Measurements from ENCODE around the gene AOPEP. TPM values are rescaled to one million over a fixed set of nuclear protein-coding genes. Genes with fewer than 3 reads are reported as not detected.

The AOPEP gene
- total RNA-seq, 5 donors from 2014 or later (not counting 1 experiment from before 2014, with no cell fraction given), result 10.4 to 14.8 (median 11.3) TPM

GRCh38 chr9:95093586-95093985 is 367.1 kb downstream of the AOPEP start:
- Histone ChIP-seq H3K27me3 (replicated peaks in 1 of 2; ENCODE audit: control insufficient read depth in 2 of 2, extremely low read depth in 1 of 2, insufficient read depth in 2 of 2, low read length in 1 of 2) (no peaks in the 10 kb centered on the region), H3K27ac (ENCODE audit: low read length) (no peak overlapping the region), H3K9me3 (no peaks in the 10 kb centered on the region), H3K4me1 (ENCODE audit: control insufficient read depth in 1 of 2, extremely low read depth in 1 of 2, insufficient read depth in 2 of 2, low read length in 2 of 2) (peaks cover 4 to 8% of the 10 kb centered on the region in 2 experiments), H3K36me3 (ENCODE audit: control insufficient read depth in 2 of 2, extremely low read depth in 1 of 2, insufficient read depth in 1 of 2, low read length in 1 of 2) (no peaks in the 10 kb centered on the region), H3K4me3 (ENCODE audit: control insufficient read depth in 1 of 2, extremely low read depth in 1 of 2, low read length in 1 of 2) (no peak overlapping the region)
- CTCF ChIA-PET, result no interaction called here
- Mint-ChIP-seq H3K4me3 (no peak overlapping the region), H3K36me3 (no peaks in the 10 kb centered on the region), H3K27me3 (no peaks in the 10 kb centered on the region), H3K4me1 (peaks cover 13 to 33% (median 16%) of the 10 kb centered on the region in 3 donors), H3K27ac (no peak overlapping the region), H3K9me3 (no peaks in the 10 kb centered on the region)
- POLR2A ChIA-PET, result interaction anchor here in 1 of 2 donors (0.6 kb wide), 1 partner anchor 18 kb away, joined by 3 read pairs; no protein-coding TSS in a partner anchor
- 93% methylated on average over 13 of the region's 16 CpGs for WGBS (ENCODE audit: insufficient coverage)
- ATAC-seq (replicated peaks in 1 of 4) (no peak), DNase-seq (no peak)

GRCh38 chr9:95094002-95094401 is 367.5 kb downstream of the AOPEP start:
- 87% methylated on average over 5 of the region's 10 CpGs for WGBS (ENCODE audit: insufficient coverage)
- Histone ChIP-seq H3K9me3 (no peaks in the 10 kb centered on the region), H3K27me3 (replicated peaks in 1 of 2; ENCODE audit: control insufficient read depth in 2 of 2, extremely low read depth in 1 of 2, insufficient read depth in 2 of 2, low read length in 1 of 2) (no peaks in the 10 kb centered on the region), H3K4me1 (ENCODE audit: control insufficient read depth in 1 of 2, extremely low read depth in 1 of 2, insufficient read depth in 2 of 2, low read length in 2 of 2) (peaks cover 4 to 8% of the 10 kb centered on the region in 2 experiments), H3K36me3 (ENCODE audit: control insufficient read depth in 2 of 2, extremely low read depth in 1 of 2, insufficient read depth in 1 of 2, low read length in 1 of 2) (no peaks in the 10 kb centered on the region), H3K4me3 (ENCODE audit: control insufficient read depth in 1 of 2, extremely low read depth in 1 of 2, low read length in 1 of 2) (no peak overlapping the region), H3K27ac (ENCODE audit: low read length) (no peak overlapping the region)
- no peaks in the 10 kb centered on the region for H3K27me3 Mint-ChIP-seq
- CTCF ChIA-PET, result no interaction called here
- ATAC-seq (replicated peaks in 1 of 4) (no peak), DNase-seq (no peak)
- no peak overlapping the region for H3K4me3 Mint-ChIP-seq
- no peak overlapping the region for H3K27ac Mint-ChIP-seq
- peaks cover 13 to 33% (median 16%) of the 10 kb centered on the region in 3 donors for H3K4me1 Mint-ChIP-seq
- no peaks in the 10 kb centered on the region for H3K9me3 Mint-ChIP-seq
- POLR2A ChIA-PET, result interaction anchor here in 1 of 2 donors (0.6 kb wide), 1 partner anchor 19 kb away, joined by 3 read pairs; no protein-coding TSS in a partner anchor
- no peaks in the 10 kb centered on the region for H3K36me3 Mint-ChIP-seq

GRCh38 chr9:95095641-95096355 is 369.3 kb downstream of the AOPEP start:
- CTCF ChIA-PET, result no interaction called here
- Mint-ChIP-seq H3K27ac (no peak overlapping the region), H3K36me3 (no peaks in the 10 kb centered on the region), H3K4me3 (no peak overlapping the region), H3K27me3 (no peaks in the 10 kb centered on the region), H3K9me3 (no peaks in the 10 kb centered on the region), H3K4me1 (peaks cover 13 to 33% (median 16%) of the 10 kb centered on the region in 3 donors)
- DNase-seq (no peak), ATAC-seq (replicated peaks in 1 of 4) (no peak)
- Histone ChIP-seq H3K27ac (ENCODE audit: low read length) (no peak overlapping the region), H3K36me3 (ENCODE audit: control insufficient read depth in 2 of 2, extremely low read depth in 1 of 2, insufficient read depth in 1 of 2, low read length in 1 of 2) (peaks cover 0 to under 1% of the 10 kb centered on the region in 2 donors), H3K27me3 (replicated peaks in 1 of 2; ENCODE audit: control insufficient read depth in 2 of 2, extremely low read depth in 1 of 2, insufficient read depth in 2 of 2, low read length in 1 of 2) (no peaks in the 10 kb centered on the region), H3K4me1 (ENCODE audit: control insufficient read depth in 1 of 2, extremely low read depth in 1 of 2, insufficient read depth in 2 of 2, low read length in 2 of 2) (peaks cover 4 to 8% of the 10 kb centered on the region in 2 experiments), H3K4me3 (ENCODE audit: control insufficient read depth in 1 of 2, extremely low read depth in 1 of 2, low read length in 1 of 2) (no peak overlapping the region), H3K9me3 (no peaks in the 10 kb centered on the region)
- 93% methylated on average over 9 of the region's 22 CpGs for WGBS (ENCODE audit: insufficient coverage)
- POLR2A ChIA-PET, result interaction anchor here in 1 of 2 donors (0.5 kb wide), 1 partner anchor 255 kb away, joined by 4 read pairs; no protein-coding TSS in a partner anchor

- POLR2A ChIA-PET, result no interaction called here
- Histone ChIP-seq H3K36me3 (ENCODE audit: control insufficient read depth in 2 of 2, extremely low read depth in 1 of 2, insufficient read depth in 1 of 2, low read length in 1 of 2) (peaks cover 0 to 2% of the 10 kb centered on the region in 2 donors), H3K4me3 (ENCODE audit: control insufficient read depth in 1 of 2, extremely low read depth in 1 of 2, low read length in 1 of 2) (no peak overlapping the region), H3K27me3 (replicated peaks in 1 of 2; ENCODE audit: control insufficient read depth in 2 of 2, extremely low read depth in 1 of 2, insufficient read depth in 2 of 2, low read length in 1 of 2) (no peaks in the 10 kb centered on the region), H3K4me1 (ENCODE audit: control insufficient read depth in 1 of 2, extremely low read depth in 1 of 2, insufficient read depth in 2 of 2, low read length in 2 of 2) (peaks cover 4 to 8% of the 10 kb centered on the region in 2 experiments), H3K27ac (ENCODE audit: low read length) (no peak overlapping the region), H3K9me3 (no peaks in the 10 kb centered on the region)
- no peaks in the 10 kb centered on the region for H3K36me3 Mint-ChIP-seq
- no peak overlapping the region for H3K4me3 Mint-ChIP-seq
- H3K4me1 Mint-ChIP-seq, result peaks cover 13 to 30% (median 16%) of the 10 kb centered on the region in 3 donors
- WGBS (ENCODE audit: insufficient coverage), result 95% methylated on average over 8 of the region's 12 CpGs
- CTCF ChIA-PET, result no interaction called here
- H3K9me3 Mint-ChIP-seq, result no peaks in the 10 kb centered on the region
- no peak overlapping the region for H3K27ac Mint-ChIP-seq
- no peaks in the 10 kb centered on the region for H3K27me3 Mint-ChIP-seq
- DNase-seq (no peak), ATAC-seq (replicated peaks in 1 of 4) (no peak)
Measured at GRCh38 chr9:95096381-95096780, 369.9 kb downstream of the AOPEP start.

GRCh38 chr9:95096807-95097206 is 370.3 kb downstream of the AOPEP start:
- Mint-ChIP-seq H3K9me3 (no peaks in the 10 kb centered on the region), H3K27me3 (no peaks in the 10 kb centered on the region), H3K27ac (no peak overlapping the region), H3K4me3 (no peak overlapping the region), H3K4me1 (peaks cover 10 to 26% (median 11%) of the 10 kb centered on the region in 3 donors), H3K36me3 (no peaks in the 10 kb centered on the region)
- DNase-seq (no peak), ATAC-seq (replicated peaks in 1 of 4) (no peak)
- Histone ChIP-seq H3K27ac (ENCODE audit: low read length) (no peak overlapping the region), H3K4me3 (ENCODE audit: control insufficient read depth in 1 of 2, extremely low read depth in 1 of 2, low read length in 1 of 2) (no peak overlapping the region), H3K36me3 (ENCODE audit: control insufficient read depth in 2 of 2, extremely low read depth in 1 of 2, insufficient read depth in 1 of 2, low read length in 1 of 2) (peaks cover 0 to 2% of the 10 kb centered on the region in 2 donors), H3K27me3 (replicated peaks in 1 of 2; ENCODE audit: control insufficient read depth in 2 of 2, extremely low read depth in 1 of 2, insufficient read depth in 2 of 2, low read length in 1 of 2) (no peaks in the 10 kb centered on the region), H3K4me1 (ENCODE audit: control insufficient read depth in 1 of 2, extremely low read depth in 1 of 2, insufficient read depth in 2 of 2, low read length in 2 of 2) (peaks cover 4 to 8% of the 10 kb centered on the region in 2 experiments), H3K9me3 (no peaks in the 10 kb centered on the region)
- WGBS (ENCODE audit: insufficient coverage), result 94% methylated on average over 4 of the region's 6 CpGs
- ChIA-PET CTCF (no interaction called here), POLR2A (no interaction called here)

GRCh38 chr9:95097279-95097678 is 370.8 kb downstream of the AOPEP start:
- no peaks in the 10 kb centered on the region for H3K9me3 ChIP-seq
- no peak overlapping the region for H3K4me3 Mint-ChIP-seq
- DNase-seq (no peak), ATAC-seq (replicated peaks in 1 of 4) (no peak)
- no peak overlapping the region for H3K4me3 ChIP-seq (ENCODE audit: control insufficient read depth in 1 of 2, extremely low read depth in 1 of 2, low read length in 1 of 2)
- peaks cover 8 to 25% (median 10%) of the 10 kb centered on the region in 3 donors for H3K4me1 Mint-ChIP-seq
- H3K27ac Mint-ChIP-seq, result no peak overlapping the region
- ChIA-PET POLR2A (no interaction called here), CTCF (no interaction called here)
- H3K36me3 ChIP-seq (ENCODE audit: control insufficient read depth in 2 of 2, extremely low read depth in 1 of 2, insufficient read depth in 1 of 2, low read length in 1 of 2), result peaks cover 0 to 2% of the 10 kb centered on the region in 2 donors
- no peaks in the 10 kb centered on the region for H3K27me3 Mint-ChIP-seq
- no peaks in the 10 kb centered on the region for H3K9me3 Mint-ChIP-seq
- no peak overlapping the region for H3K27ac ChIP-seq (ENCODE audit: low read length)
- H3K4me1 ChIP-seq (ENCODE audit: control insufficient read depth in 1 of 2, extremely low read depth in 1 of 2, insufficient read depth in 2 of 2, low read length in 2 of 2), result peaks cover 3 to 4% of the 10 kb centered on the region in 2 experiments
- H3K36me3 Mint-ChIP-seq, result no peaks in the 10 kb centered on the region
- H3K27me3 ChIP-seq (replicated peaks in 1 of 2; ENCODE audit: control insufficient read depth in 2 of 2, extremely low read depth in 1 of 2, insufficient read depth in 2 of 2, low read length in 1 of 2), result no peaks in the 10 kb centered on the region
- WGBS (ENCODE audit: insufficient coverage), result 96% methylated on average over 4 of the region's 7 CpGs

All from T-cell (primary cell).